T-helper 17 cell (primary cell): ENCODE results near the gene CCDC17. TPM values are rescaled to one million over a fixed set of nuclear protein-coding genes. Genes with fewer than 3 reads are reported as not detected.
A peak's percentile ranks its signal among the peaks of the same experiment; 100 is the strongest.
"Not testable (repeated sequence)": the region's sequence is repeated elsewhere in the genome, so short reads cannot be mapped to it uniquely, and the experiment has no call there.

Experiments used
- ATAC-seq: fragments of 150-1000 bp; cut with Tn5 transposase; 2 replicates; pipeline ENCODE4 v1.10.0; 2021; ENCODE audit warnings: mild to moderate bottlenecking, moderate library complexity
- DNase-seq, 3 donors: peaks; one replicate each; pipeline versions ENCODE4 v3.0.0 to v3.0.0-alpha.2; 2020 to 2021
- H3K9me3 ChIP-seq: one replicate; pipeline ENCODE4 v1.7.0; 2013; ENCODE audit warnings: low read length, mild to moderate bottlenecking; ENCODE audit not compliant: control insufficient read depth, poor library complexity, severe bottlenecking
- H3K27ac Mint-ChIP-seq: one replicate; pipeline ENCODE4 v1.8.0; 2022; ENCODE audit warnings: mild to moderate bottlenecking, moderate library complexity, mixed read lengths
- H3K27me3 Mint-ChIP-seq: one replicate; pipeline ENCODE4 v1.8.0; 2022; ENCODE audit warnings: mixed read lengths
- H3K36me3 Mint-ChIP-seq: one replicate; pipeline ENCODE4 v1.8.0; 2022; ENCODE audit warnings: low read depth, mixed read lengths
- H3K4me1 Mint-ChIP-seq: one replicate; pipeline ENCODE4 v1.8.0; 2022; ENCODE audit warnings: mild to moderate bottlenecking, mixed read lengths
- H3K4me3 Mint-ChIP-seq: one replicate; pipeline ENCODE4 v1.8.0; 2022; ENCODE audit warnings: mild to moderate bottlenecking, moderate library complexity, mixed read lengths
- total RNA-seq, 4 donors: library from RNA in 2 of 4; stranded (reverse) in 2 of 4; gene quantifications; one replicate each; pipeline ENCODE4 v1.2.3 and lab custom pipeline; 2022 to 2026

The CCDC17 gene
- total RNA-seq, 2 donors from 2014 or later: 5.1 to 5.7 TPM

DNA sequence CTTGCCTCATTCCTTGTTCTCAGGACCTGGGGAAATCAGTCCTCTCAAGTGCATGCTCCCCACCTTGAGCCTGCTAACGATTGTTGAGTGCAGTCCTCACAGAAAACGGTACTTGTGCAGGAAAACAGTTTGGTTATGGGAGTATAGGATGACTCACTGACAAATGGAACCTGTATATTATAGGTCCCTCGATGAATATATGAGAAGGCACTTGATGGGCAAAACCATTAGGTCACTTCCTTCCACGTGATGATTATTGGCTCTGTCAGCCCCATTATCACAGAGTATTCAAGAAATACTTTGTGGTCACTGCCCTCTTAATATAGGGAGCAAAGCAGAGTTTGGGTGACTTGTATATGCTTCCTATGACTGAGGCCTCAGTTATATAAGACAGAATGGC is 6.2 kb downstream of the CCDC17 start:
- H3K4me3 Mint-ChIP-seq: no peak overlapping the region
- peaks cover 2% of the 10 kb centered on the region for H3K4me1 Mint-ChIP-seq
- no peaks in the 10 kb centered on the region for H3K9me3 ChIP-seq
- no peak for ATAC-seq
- peaks cover 9% of the 10 kb centered on the region for H3K36me3 Mint-ChIP-seq
- no peaks in the 10 kb centered on the region for H3K27me3 Mint-ChIP-seq
- peak overlapping the region; percentile 90 for H3K27ac Mint-ChIP-seq
- DNase-seq: no peak

GRCh38 chr1:45615885-45616284 is 8.0 kb downstream of the CCDC17 start:
- Mint-ChIP-seq H3K4me3 (no peak overlapping the region), H3K36me3 (peaks cover 9% of the 10 kb centered on the region)
- ATAC-seq: no peak

GRCh38 chr1:45612941-45613579 is 10.8 kb downstream of the CCDC17 start:
- no peaks in the 10 kb centered on the region for H3K9me3 ChIP-seq
- Mint-ChIP-seq H3K27me3 (no peaks in the 10 kb centered on the region), H3K27ac (peak overlapping the region; percentile 49), H3K4me3 (no peak overlapping the region), H3K4me1 (peaks cover 8% of the 10 kb centered on the region), H3K36me3 (peaks cover 13% of the 10 kb centered on the region)
- DNase-seq (no peak), ATAC-seq (no peak)

More at GRCh38 chr1:45615885-45616284, 8.0 kb downstream of the CCDC17 start:
- Mint-ChIP-seq H3K27me3 (no peaks in the 10 kb centered on the region), H3K4me1 (peaks cover 2% of the 10 kb centered on the region), H3K27ac (no peak overlapping the region)
- no peak for DNase-seq
- no peaks in the 10 kb centered on the region for H3K9me3 ChIP-seq

GRCh38 chr1:45610589-45611226 is 13.1 kb downstream of the CCDC17 start:
- Mint-ChIP-seq H3K27me3 (no peaks in the 10 kb centered on the region), H3K36me3 (peaks cover 17% of the 10 kb centered on the region), H3K4me3 (peak overlapping the region; percentile 61), H3K4me1 (peaks cover 24% of the 10 kb centered on the region), H3K27ac (peak overlapping the region; percentile 68)
- no peaks in the 10 kb centered on the region for H3K9me3 ChIP-seq
- DNase-seq (no peak), ATAC-seq (no peak)

GRCh38 chr1:45608175-45609156 is 15.4 kb downstream of the CCDC17 start:
- peaks cover 32% of the 10 kb centered on the region for H3K4me1 Mint-ChIP-seq
- H3K36me3 Mint-ChIP-seq: peaks cover 18% of the 10 kb centered on the region
- DNase-seq: no peak
- no peak overlapping the region for H3K4me3 Mint-ChIP-seq
- H3K27ac Mint-ChIP-seq: peak overlapping the region; percentile 68
- peak; percentile 53 for ATAC-seq
- no peaks in the 10 kb centered on the region for H3K27me3 Mint-ChIP-seq
- no peaks in the 10 kb centered on the region for H3K9me3 ChIP-seq

GRCh38 chr1:45607404-45608074 is 16.3 kb downstream of the CCDC17 start:
- Mint-ChIP-seq H3K36me3 (peaks cover 18% of the 10 kb centered on the region), H3K27me3 (no peaks in the 10 kb centered on the region), H3K27ac (peak overlapping the region; percentile 68), H3K4me1 (peaks cover 32% of the 10 kb centered on the region), H3K4me3 (no peak overlapping the region)
- H3K9me3 ChIP-seq: no peaks in the 10 kb centered on the region
- DNase-seq (no peak), ATAC-seq (no peak)

DNA sequence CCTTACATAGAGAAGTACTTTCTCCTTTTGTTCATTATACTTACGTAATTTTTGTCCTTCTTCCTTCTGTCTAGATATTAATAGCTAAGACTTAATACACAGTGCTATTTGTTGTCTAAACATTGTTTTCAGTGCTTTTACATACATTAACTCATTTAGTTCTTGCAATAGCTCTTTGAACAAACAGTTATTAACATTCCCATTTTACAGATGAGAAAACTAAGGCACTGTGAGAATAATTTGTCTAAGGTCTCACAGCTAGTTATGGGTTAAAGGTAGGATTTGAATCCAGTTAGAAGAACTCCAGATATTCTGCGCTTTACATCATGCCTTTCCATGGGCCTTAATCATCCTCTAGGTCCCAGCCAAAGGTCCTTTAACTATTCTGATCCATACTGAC is 19.6 kb downstream of the CCDC17 start:
- H3K9me3 ChIP-seq: no peaks in the 10 kb centered on the region
- ATAC-seq: no peak
- Mint-ChIP-seq H3K36me3 (peaks cover 16% of the 10 kb centered on the region), H3K4me3 (no peak overlapping the region), H3K27me3 (no peaks in the 10 kb centered on the region), H3K27ac (no peak overlapping the region), H3K4me1 (peaks cover 41% of the 10 kb centered on the region)
- DNase-seq: no peak

GRCh38 chr1:45596765-45597164 is 27.1 kb downstream of the CCDC17 start:
- not testable (repeated sequence) for H3K4me3 Mint-ChIP-seq, DNase-seq, H3K27me3 Mint-ChIP-seq, H3K27ac Mint-ChIP-seq, ATAC-seq, H3K9me3 ChIP-seq, H3K36me3 Mint-ChIP-seq
- H3K4me1 Mint-ChIP-seq: peaks cover 25% of the 10 kb centered on the region

- Mint-ChIP-seq H3K4me3 (no peak overlapping the region), H3K4me1 (peaks cover 17% of the 10 kb centered on the region), H3K36me3 (peaks cover 4% of the 10 kb centered on the region), H3K27ac (no peak overlapping the region), H3K27me3 (no peaks in the 10 kb centered on the region)
- no peaks in the 10 kb centered on the region for H3K9me3 ChIP-seq
- ATAC-seq (no peak), DNase-seq (no peak)
Measured at GRCh38 chr1:45594412-45594811, 29.4 kb downstream of the CCDC17 start.

DNA sequence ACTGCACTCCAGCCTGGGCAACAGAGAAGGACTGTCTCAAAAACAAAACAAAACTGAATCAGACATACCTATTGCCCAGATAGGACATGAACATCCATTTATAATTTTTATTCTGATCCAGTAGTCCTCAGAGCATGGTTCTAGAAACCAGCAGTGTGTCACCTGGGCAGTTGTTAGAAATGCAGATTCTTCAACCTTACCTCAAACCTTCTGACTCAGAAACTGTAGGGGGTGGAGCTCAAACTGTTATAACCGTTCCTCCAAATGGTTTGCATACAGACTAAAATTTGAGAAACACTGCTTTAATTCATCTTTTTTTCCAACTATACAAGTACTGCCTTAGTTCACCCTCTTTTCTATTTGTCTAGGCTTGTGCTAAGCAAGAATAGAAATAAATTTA is 34.0 kb downstream of the CCDC17 start:
- DNase-seq (no peak), ATAC-seq (no peak)
- Mint-ChIP-seq H3K36me3 (no peaks in the 10 kb centered on the region), H3K27me3 (no peaks in the 10 kb centered on the region), H3K4me3 (no peak overlapping the region), H3K4me1 (peaks cover 27% of the 10 kb centered on the region), H3K27ac (no peak overlapping the region)
- no peaks in the 10 kb centered on the region for H3K9me3 ChIP-seq

- H3K4me1 Mint-ChIP-seq: peaks cover 35% of the 10 kb centered on the region
- peak overlapping the region; percentile 99 for H3K4me3 Mint-ChIP-seq
- DNase-seq (no peak), ATAC-seq (no peak)
- H3K9me3 ChIP-seq: no peaks in the 10 kb centered on the region
- H3K27me3 Mint-ChIP-seq: no peaks in the 10 kb centered on the region
- H3K27ac Mint-ChIP-seq: peak overlapping the region; percentile 99
- peaks cover 2% of the 10 kb centered on the region for H3K36me3 Mint-ChIP-seq
Measured at GRCh38 chr1:45586769-45587168, 37.1 kb downstream of the CCDC17 start.

DNA sequence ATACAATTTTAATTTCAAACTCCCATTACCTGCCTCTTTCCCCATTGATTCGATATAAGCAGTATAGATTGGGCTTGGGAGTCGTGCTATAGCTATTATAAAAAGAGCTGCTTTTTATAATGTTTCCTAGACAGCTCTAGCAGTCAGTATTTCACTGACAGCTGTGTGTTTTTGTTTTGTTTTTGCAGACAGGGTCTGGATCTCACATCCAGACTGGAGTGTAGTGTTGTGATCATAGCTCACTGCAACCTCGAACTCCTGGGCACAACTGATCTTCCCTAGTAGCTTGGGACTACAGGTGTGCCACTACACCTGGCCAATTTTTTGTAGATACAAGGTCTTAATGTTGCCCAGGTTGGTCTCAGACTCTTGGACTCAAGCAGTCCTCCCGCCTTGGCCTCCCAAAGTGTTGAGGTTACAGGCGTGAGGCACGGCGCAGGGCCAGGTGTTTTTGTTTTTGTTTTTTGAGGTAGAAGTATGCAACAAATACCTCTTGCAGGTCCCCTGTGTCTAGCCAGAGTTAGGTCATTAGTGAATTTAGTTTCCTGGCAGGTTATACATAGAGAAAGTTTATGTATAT is 38.3 kb downstream of the CCDC17 start:
- no peaks in the 10 kb centered on the region for H3K9me3 ChIP-seq
- H3K36me3 Mint-ChIP-seq: peaks cover 2% of the 10 kb centered on the region
- H3K27me3 Mint-ChIP-seq: no peaks in the 10 kb centered on the region
- peak overlapping the region; percentile 99 for H3K27ac Mint-ChIP-seq
- H3K4me3 Mint-ChIP-seq: peak overlapping the region; percentile 99
- peaks cover 32% of the 10 kb centered on the region for H3K4me1 Mint-ChIP-seq
- ATAC-seq (no peak), DNase-seq (no peak)
